GM21825 (cell line): Measurements from ENCODE around the gene MYO18A.

Experiments used
- ATAC-seq: cut with Tn5 transposase; IDR thresholded peaks from one replicate; pipeline ENCODE4 v1.9.1; 2021; ENCODE audit warnings: mild to moderate bottlenecking, moderate library complexity; ENCODE audit not compliant: unreplicated experiment

Gene MYO18A

GRCh38 chr17:29167393-29168078 is 12.7 kb downstream of the MYO18A start:
- ATAC-seq, result no peak

- ATAC-seq, result no peak
Observed at GRCh38 chr17:29166507-29166887, 13.7 kb downstream of the MYO18A start.

GRCh38 chr17:29165800-29166506 is 14.2 kb downstream of the MYO18A start:
- ATAC-seq, result no peak

GRCh38 chr17:29165261-29165660 is 14.9 kb downstream of the MYO18A start:
- ATAC-seq, result no peak

GRCh38 chr17:29163563-29163962 is 16.6 kb downstream of the MYO18A start:
- ATAC-seq, result no peak

GRCh38 chr17:29162909-29163341 is 17.3 kb downstream of the MYO18A start:
- no peak for ATAC-seq

GRCh38 chr17:29162082-29162908 is 17.9 kb downstream of the MYO18A start:
- no peak for ATAC-seq

- ATAC-seq, result no peak
Observed at GRCh38 chr17:29160253-29160652, 19.9 kb downstream of the MYO18A start.

- no peak for ATAC-seq
Observed at GRCh38 chr17:29159306-29159860, 20.8 kb downstream of the MYO18A start.

GRCh38 chr17:29158488-29159275 is 21.5 kb downstream of the MYO18A start:
- ATAC-seq, result no peak

- no peak for ATAC-seq
Observed at GRCh38 chr17:29158096-29158487, 22.1 kb downstream of the MYO18A start.

- no peak for ATAC-seq
Observed at GRCh38 chr17:29157310-29157709, 22.9 kb downstream of the MYO18A start.

- ATAC-seq, result no peak
Observed at GRCh38 chr17:29156781-29157180, 23.4 kb downstream of the MYO18A start.

- ATAC-seq, result no peak
Observed at GRCh38 chr17:29155966-29156338, 24.2 kb downstream of the MYO18A start.

GRCh38 chr17:29155227-29155965 is 24.8 kb downstream of the MYO18A start:
- ATAC-seq, result no peak

GRCh38 chr17:29154516-29155226 is 25.5 kb downstream of the MYO18A start:
- ATAC-seq, result no peak

GRCh38 chr17:29151567-29151966 is 28.6 kb downstream of the MYO18A start:
- no peak for ATAC-seq

GRCh38 chr17:29150161-29150560 is 30.0 kb downstream of the MYO18A start:
- no peak for ATAC-seq

- no peak for ATAC-seq
Observed at GRCh38 chr17:29149431-29150064, 30.6 kb downstream of the MYO18A start.
